ENCODE results near the gene HSPA12A.

HSPA12A gene

DNA sequence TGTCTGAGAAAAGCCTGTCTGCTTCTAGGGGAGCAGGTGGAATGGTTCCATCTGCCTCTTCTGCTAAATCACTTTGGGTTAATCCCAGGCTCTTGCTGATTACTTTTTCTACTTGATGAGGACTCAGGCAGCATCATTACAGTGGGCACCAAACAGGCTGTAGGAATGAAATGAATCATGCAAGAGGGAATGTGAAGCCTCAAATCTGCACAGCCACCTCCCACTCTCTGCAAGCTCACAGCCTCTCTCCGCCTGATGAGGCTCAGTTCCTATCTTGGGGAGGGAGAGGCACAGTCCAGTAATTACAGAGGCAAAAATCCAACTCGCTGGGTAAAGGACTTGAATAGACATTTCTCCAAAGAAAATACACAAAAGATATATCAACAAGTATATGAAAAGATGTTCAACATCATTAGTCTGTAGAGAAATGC, 34.0 kb downstream of the HSPA12A start:
- Histone ChIP-seq H3K9ac (ENCODE audit: low read depth, low read length) (no peak overlapping the region), H3K9me3 (ENCODE audit: control insufficient read depth, insufficient read depth, low read length) (no peaks in the 10 kb centered on the region), H3K4me1 (ENCODE audit: control insufficient read depth, insufficient read depth, low read length) (peaks cover 5% of the 10 kb centered on the region), H3K4me3 (ENCODE audit: low read depth, low read length) (no peak overlapping the region), H3K27me3 (ENCODE audit: control insufficient read depth, insufficient read depth, low read length) (no peaks in the 10 kb centered on the region), H3K36me3 (ENCODE audit: control insufficient read depth, insufficient read depth, low read length) (no peaks in the 10 kb centered on the region)

DNA sequence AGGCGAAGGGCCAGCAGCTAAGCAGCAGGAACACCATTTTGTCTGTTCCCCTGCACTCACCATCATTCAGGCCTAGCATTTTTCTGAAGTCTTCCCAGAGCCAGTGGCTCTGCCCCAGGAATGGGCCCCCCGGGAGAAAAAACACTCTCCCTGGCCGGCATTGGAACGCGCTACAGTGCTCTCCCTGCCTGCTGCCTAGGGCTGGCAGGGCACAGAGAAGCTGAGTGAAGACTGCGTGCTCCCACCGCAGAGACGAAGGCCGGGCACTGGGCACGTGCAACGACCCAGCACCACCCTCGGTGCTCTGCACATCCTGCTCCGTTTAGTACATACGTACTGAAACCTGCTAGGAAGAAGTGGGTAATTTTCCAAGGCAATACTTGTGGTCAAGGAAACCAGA, 34.4 kb downstream of the HSPA12A start:
- H3K9ac ChIP-seq (ENCODE audit: low read depth, low read length), result no peak overlapping the region

DNA sequence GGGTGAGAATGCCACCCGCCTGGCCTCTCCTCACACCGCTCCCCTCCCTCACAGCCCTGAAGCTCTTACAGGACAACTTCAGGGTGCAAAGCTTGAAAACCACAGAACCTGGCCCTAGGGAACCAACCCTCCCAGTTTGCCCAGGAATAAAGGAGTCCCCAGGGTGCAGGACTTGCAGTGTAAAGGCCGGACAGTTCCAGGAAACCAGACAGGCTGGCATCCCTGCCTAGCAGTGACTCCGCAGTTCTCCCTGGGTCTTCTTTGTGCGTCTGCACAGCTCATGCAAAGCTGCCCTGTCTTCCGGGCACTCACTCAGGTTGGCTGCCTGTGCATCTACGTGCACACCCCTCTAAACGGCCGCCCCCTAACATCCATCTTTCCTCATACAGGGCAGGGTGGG, 36.1 kb downstream of the HSPA12A start:
- no peaks in the 10 kb centered on the region for H3K36me3 ChIP-seq (ENCODE audit: control insufficient read depth, insufficient read depth, low read length)
- H3K9me3 ChIP-seq (ENCODE audit: control insufficient read depth, insufficient read depth, low read length), result no peaks in the 10 kb centered on the region

More for the DNA sequence above, 34.4 kb downstream of the HSPA12A start:
- Histone ChIP-seq H3K27me3 (ENCODE audit: control insufficient read depth, insufficient read depth, low read length) (no peaks in the 10 kb centered on the region), H3K9me3 (ENCODE audit: control insufficient read depth, insufficient read depth, low read length) (no peaks in the 10 kb centered on the region), H3K4me3 (ENCODE audit: low read depth, low read length) (no peak overlapping the region), H3K4me1 (ENCODE audit: control insufficient read depth, insufficient read depth, low read length) (peaks cover 5% of the 10 kb centered on the region), H3K36me3 (ENCODE audit: control insufficient read depth, insufficient read depth, low read length) (no peaks in the 10 kb centered on the region)

DNA sequence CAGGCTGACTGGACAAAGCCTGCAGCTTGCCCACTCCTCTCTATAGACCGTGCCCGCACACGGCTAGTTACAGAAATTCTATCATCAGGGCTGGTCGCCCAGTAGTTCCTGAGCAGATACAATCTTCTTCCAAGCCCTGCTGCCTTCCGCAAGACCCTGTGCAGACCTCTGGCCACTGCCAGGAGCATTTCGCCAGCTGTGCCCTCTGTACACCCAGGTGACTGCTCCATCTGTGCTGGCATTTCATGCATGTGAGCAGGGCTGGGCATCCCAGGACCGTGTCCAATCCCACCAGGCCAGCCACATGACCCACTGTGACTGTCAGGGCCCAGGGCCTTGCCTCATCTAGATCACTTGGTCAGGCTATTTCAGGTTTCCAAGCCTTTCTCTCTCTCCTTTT, 36.9 kb downstream of the HSPA12A start:
- Histone ChIP-seq H3K27me3 (ENCODE audit: control insufficient read depth, insufficient read depth, low read length) (no peaks in the 10 kb centered on the region), H3K9me3 (ENCODE audit: control insufficient read depth, insufficient read depth, low read length) (no peaks in the 10 kb centered on the region), H3K36me3 (ENCODE audit: control insufficient read depth, insufficient read depth, low read length) (no peaks in the 10 kb centered on the region), H3K4me3 (ENCODE audit: low read depth, low read length) (no peak overlapping the region), H3K4me1 (ENCODE audit: control insufficient read depth, insufficient read depth, low read length) (peaks cover 5% of the 10 kb centered on the region), H3K9ac (ENCODE audit: low read depth, low read length) (no peak overlapping the region)

More for the DNA sequence above, 36.1 kb downstream of the HSPA12A start:
- Histone ChIP-seq H3K4me3 (ENCODE audit: low read depth, low read length) (no peak overlapping the region), H3K27me3 (ENCODE audit: control insufficient read depth, insufficient read depth, low read length) (no peaks in the 10 kb centered on the region), H3K4me1 (ENCODE audit: control insufficient read depth, insufficient read depth, low read length) (peaks cover 5% of the 10 kb centered on the region), H3K9ac (ENCODE audit: low read depth, low read length) (no peak overlapping the region)

DNA sequence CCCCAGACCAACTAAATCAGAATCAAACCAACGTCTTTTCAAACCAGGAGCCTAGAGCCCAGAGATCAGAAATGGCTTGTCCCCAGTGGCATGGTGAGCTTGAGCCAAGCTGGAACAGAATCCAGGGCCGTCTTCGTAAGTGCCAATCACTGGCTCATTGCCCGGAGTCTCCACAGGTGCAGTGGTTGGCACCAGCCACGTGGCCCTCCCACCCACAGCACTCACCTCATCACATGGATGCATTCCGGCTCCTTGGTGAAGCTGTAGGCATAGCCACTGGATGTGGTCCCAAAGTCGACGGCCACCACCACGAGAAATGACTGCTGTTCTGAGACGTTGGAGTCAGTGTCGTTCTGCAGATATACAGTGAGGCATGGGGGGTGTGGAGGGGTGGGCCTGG, 37.4 kb downstream of the HSPA12A start:
- Histone ChIP-seq H3K9me3 (ENCODE audit: control insufficient read depth, insufficient read depth, low read length) (no peaks in the 10 kb centered on the region), H3K4me3 (ENCODE audit: low read depth, low read length) (no peak overlapping the region), H3K27me3 (ENCODE audit: control insufficient read depth, insufficient read depth, low read length) (no peaks in the 10 kb centered on the region), H3K9ac (ENCODE audit: low read depth, low read length) (no peak overlapping the region), H3K4me1 (ENCODE audit: control insufficient read depth, insufficient read depth, low read length) (peaks cover 5% of the 10 kb centered on the region), H3K36me3 (ENCODE audit: control insufficient read depth, insufficient read depth, low read length) (no peaks in the 10 kb centered on the region)

DNA sequence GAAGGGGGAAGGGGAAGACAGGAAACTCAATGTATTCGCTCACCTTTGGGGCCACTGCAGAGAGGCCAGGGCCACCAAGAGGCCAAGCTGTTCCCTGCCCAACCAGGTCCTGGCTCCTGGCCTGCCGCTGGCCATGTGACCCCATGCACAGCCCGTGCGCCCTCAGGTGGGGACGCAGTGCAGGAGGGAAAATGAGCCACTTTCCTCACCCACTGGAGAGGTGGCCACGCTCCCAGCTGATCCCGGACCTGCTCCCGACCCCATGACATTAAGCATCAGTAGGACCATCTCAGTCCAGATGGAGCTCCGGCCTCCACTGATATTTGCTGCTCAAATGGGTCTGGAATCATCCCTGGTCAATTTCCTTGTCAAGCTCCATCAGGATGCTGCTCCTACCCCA, 40.2 kb downstream of the HSPA12A start:
- Histone ChIP-seq H3K9ac (ENCODE audit: low read depth, low read length) (no peak overlapping the region), H3K4me3 (ENCODE audit: low read depth, low read length) (no peak overlapping the region), H3K4me1 (ENCODE audit: control insufficient read depth, insufficient read depth, low read length) (peaks cover 2% of the 10 kb centered on the region), H3K36me3 (ENCODE audit: control insufficient read depth, insufficient read depth, low read length) (no peaks in the 10 kb centered on the region), H3K27me3 (ENCODE audit: control insufficient read depth, insufficient read depth, low read length) (no peaks in the 10 kb centered on the region), H3K9me3 (ENCODE audit: control insufficient read depth, insufficient read depth, low read length) (no peaks in the 10 kb centered on the region)

DNA sequence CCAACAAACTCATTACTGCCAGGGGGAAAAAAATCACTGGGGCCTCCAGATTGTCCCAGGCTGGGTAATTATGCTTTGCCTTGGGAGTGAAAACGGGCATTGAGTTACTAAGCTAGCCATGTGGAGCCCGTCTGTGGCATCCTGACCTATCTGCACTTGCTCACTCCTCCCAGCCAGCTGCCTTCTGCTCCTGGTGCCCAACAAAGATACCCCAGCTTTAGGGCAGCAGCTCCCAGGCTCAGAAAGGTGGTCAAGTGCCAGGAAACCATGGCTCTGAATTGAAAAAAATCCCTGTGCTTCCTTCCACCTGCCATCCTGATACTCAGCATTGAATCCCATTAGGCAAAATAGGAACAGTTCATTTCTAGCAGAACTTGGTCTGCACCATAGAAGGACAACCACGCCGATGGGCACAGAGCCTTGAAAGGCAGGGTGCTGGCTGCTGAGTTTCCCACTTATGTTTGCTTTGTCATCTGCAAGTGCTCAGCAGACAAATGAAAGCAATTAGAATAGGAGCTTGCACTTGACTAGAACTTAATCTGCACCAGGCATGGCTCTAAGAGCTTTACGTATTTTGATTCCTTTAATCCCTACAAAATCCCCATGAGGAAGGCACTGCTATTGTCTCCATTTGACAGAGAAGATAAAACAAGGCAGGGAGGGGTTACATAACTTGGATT, 42.8 kb downstream of the HSPA12A start:
- no peaks in the 10 kb centered on the region for H3K27me3 ChIP-seq (ENCODE audit: control insufficient read depth, insufficient read depth, low read length)
- H3K4me3 ChIP-seq (ENCODE audit: low read depth, low read length), result no peak overlapping the region
- no peaks in the 10 kb centered on the region for H3K36me3 ChIP-seq (ENCODE audit: control insufficient read depth, insufficient read depth, low read length)
- no peak overlapping the region for H3K9ac ChIP-seq (ENCODE audit: low read depth, low read length)
- H3K4me1 ChIP-seq (ENCODE audit: control insufficient read depth, insufficient read depth, low read length), result peaks cover 2% of the 10 kb centered on the region
- H3K9me3 ChIP-seq (ENCODE audit: control insufficient read depth, insufficient read depth, low read length), result no peaks in the 10 kb centered on the region

DNA sequence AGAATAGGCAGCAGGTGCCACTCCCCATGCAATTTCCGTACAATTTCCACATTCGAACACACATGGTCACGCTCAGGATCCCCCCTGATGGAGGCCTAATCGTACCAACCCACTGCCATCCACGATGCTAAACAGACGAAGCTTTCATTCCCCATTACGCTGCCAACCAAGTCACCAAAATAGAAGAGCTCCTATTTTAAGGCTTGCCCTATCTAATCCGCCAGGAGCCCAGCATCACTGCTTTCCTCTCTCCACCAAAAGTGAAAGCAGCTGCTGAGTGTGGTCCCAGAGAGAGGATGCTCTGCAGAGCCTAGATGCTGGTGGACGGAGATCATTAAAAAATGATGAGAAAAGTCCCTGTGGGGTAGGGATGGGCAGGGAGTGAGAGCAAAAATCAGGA, 43.3 kb downstream of the HSPA12A start:
- H3K4me3 ChIP-seq (ENCODE audit: low read depth, low read length), result no peak overlapping the region
- H3K36me3 ChIP-seq (ENCODE audit: control insufficient read depth, insufficient read depth, low read length), result no peaks in the 10 kb centered on the region
- H3K9me3 ChIP-seq (ENCODE audit: control insufficient read depth, insufficient read depth, low read length), result no peaks in the 10 kb centered on the region
- H3K27me3 ChIP-seq (ENCODE audit: control insufficient read depth, insufficient read depth, low read length), result no peaks in the 10 kb centered on the region
- peaks cover 2% of the 10 kb centered on the region for H3K4me1 ChIP-seq (ENCODE audit: control insufficient read depth, insufficient read depth, low read length)
- no peak overlapping the region for H3K9ac ChIP-seq (ENCODE audit: low read depth, low read length)

DNA sequence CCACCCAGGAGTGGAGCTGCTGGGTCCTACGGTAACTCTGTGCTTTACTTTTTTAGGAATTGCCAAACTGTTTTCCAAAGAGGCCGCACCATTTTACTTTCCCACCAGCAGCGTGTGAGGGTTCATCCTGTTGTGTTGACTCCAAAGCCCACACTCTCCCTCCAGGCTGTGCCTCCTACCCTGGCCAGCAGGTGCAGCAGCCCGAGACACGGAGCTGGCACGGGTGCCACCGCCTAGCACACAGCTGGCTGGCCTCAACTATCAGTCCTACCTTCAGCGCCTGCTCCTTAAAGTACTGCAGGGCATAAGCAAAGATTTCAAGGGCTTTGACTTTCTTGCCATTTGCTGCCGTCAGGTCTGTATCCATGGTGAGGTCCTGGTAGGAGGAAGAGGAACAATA, 44.0 kb downstream of the HSPA12A start:
- H3K9ac ChIP-seq (ENCODE audit: low read depth, low read length), result no peak overlapping the region
- no peaks in the 10 kb centered on the region for H3K27me3 ChIP-seq (ENCODE audit: control insufficient read depth, insufficient read depth, low read length)
- H3K36me3 ChIP-seq (ENCODE audit: control insufficient read depth, insufficient read depth, low read length), result no peaks in the 10 kb centered on the region
- no peak overlapping the region for H3K4me3 ChIP-seq (ENCODE audit: low read depth, low read length)
- no peaks in the 10 kb centered on the region for H3K9me3 ChIP-seq (ENCODE audit: control insufficient read depth, insufficient read depth, low read length)
- peaks cover 5% of the 10 kb centered on the region for H3K4me1 ChIP-seq (ENCODE audit: control insufficient read depth, insufficient read depth, low read length)

DNA sequence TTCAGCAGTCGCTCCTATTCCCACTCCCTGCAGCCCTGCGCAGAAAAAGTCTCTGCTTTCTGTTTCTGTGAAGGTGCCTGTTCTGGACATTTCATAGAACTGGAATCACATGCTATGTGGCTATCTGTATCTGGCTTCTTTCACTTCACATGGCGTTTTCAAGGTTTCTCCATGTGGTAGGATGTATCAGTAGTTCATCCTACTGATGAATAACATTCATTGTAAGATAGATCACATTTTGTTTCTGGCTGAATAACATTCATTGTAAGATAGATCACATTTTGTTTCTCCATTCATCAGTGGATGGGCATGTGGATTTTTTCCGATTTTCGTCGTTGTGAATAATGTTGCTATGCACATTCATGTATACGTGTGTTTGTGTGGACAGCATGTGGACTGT, 44.5 kb downstream of the HSPA12A start:
- Histone ChIP-seq H3K9me3 (ENCODE audit: control insufficient read depth, insufficient read depth, low read length) (no peaks in the 10 kb centered on the region), H3K36me3 (ENCODE audit: control insufficient read depth, insufficient read depth, low read length) (no peaks in the 10 kb centered on the region), H3K9ac (ENCODE audit: low read depth, low read length) (no peak overlapping the region), H3K4me3 (ENCODE audit: low read depth, low read length) (no peak overlapping the region), H3K4me1 (ENCODE audit: control insufficient read depth, insufficient read depth, low read length) (peaks cover 5% of the 10 kb centered on the region), H3K27me3 (ENCODE audit: control insufficient read depth, insufficient read depth, low read length) (no peaks in the 10 kb centered on the region)

DNA sequence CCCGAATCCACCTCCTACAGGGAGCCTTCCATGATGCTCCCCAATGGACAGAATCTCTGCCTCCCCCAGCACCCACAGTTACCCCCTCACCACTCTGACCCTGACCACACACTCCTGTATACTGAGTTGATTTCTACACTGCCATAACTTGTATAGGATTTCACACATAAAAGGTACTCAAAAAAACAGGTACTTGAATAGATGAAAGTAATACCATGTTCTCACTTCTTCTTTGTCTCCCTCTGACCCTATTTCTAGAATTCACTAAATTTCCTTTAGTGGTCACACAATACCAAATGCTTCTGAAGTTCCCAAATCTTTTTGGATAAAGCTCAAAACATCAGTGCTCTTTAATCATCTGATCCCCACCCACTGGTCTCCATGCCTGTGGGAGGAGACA, 45.4 kb downstream of the HSPA12A start:
- no peak overlapping the region for H3K4me3 ChIP-seq (ENCODE audit: low read depth, low read length)
- H3K4me1 ChIP-seq (ENCODE audit: control insufficient read depth, insufficient read depth, low read length), result peaks cover 5% of the 10 kb centered on the region
- H3K36me3 ChIP-seq (ENCODE audit: control insufficient read depth, insufficient read depth, low read length), result no peaks in the 10 kb centered on the region
- no peaks in the 10 kb centered on the region for H3K9me3 ChIP-seq (ENCODE audit: control insufficient read depth, insufficient read depth, low read length)
- H3K27me3 ChIP-seq (ENCODE audit: control insufficient read depth, insufficient read depth, low read length), result no peaks in the 10 kb centered on the region
- H3K9ac ChIP-seq (ENCODE audit: low read depth, low read length), result no peak overlapping the region

DNA sequence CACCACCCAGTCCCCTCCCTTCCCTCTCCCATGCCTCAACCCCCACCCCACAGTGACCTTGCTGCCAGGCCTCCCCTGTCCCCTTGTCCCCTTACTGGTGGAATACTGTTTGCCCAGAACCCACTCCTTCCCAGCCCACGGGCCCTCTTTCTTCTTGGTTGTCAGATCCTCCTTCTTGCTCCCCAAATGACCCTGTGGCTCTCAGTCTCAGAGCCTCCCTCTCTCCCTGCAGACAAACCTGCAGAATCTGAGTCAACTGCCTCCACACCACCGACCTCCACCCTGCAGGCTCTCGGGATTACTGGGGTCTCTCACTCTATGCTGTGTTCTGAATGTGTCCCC, 47.5 kb downstream of the HSPA12A start:
- no peak overlapping the region for H3K9ac ChIP-seq (ENCODE audit: low read depth, low read length)
- H3K27me3 ChIP-seq (ENCODE audit: control insufficient read depth, insufficient read depth, low read length), result no peaks in the 10 kb centered on the region
- H3K36me3 ChIP-seq (ENCODE audit: control insufficient read depth, insufficient read depth, low read length), result no peaks in the 10 kb centered on the region
- no peaks in the 10 kb centered on the region for H3K9me3 ChIP-seq (ENCODE audit: control insufficient read depth, insufficient read depth, low read length)
- H3K4me1 ChIP-seq (ENCODE audit: control insufficient read depth, insufficient read depth, low read length), result peaks cover 17% of the 10 kb centered on the region
- H3K4me3 ChIP-seq (ENCODE audit: low read depth, low read length), result no peak overlapping the region

Measured in iPS-15b (cell line).